Body of pancreas (tissue), 4 donors: Measurements from ENCODE around the gene COL18A1. TPM values are rescaled to one million over a fixed set of nuclear protein-coding genes. Genes with fewer than 3 reads are reported as not detected.
"Not testable (repeated sequence)": the region's sequence is repeated elsewhere in the genome, so short reads cannot be mapped to it uniquely, and the experiment has no call there.

ENCODE experiments used
- ATAC-seq: fragments of 150-250 bp; one replicate; pipeline ENCODE4 v1.9.1; 2016
- DNase-seq, 4 donors: peaks; one replicate each; pipeline ENCODE4 v3.0.0-alpha.2; 2019
- H3K27ac ChIP-seq, 4 donors: fragments of 200-600 bp; sonication (generic); 1 replicate in 3 of 4; 2 replicates in 1 of 4; pipeline versions ENCODE4 v1.5.1 to v1.6.1; 2016 to 2019; ENCODE audit warnings: mild to moderate bottlenecking in 1 of 4, mixed read lengths in 1 of 4, moderate library complexity in 1 of 4
- H3K27me3 ChIP-seq, 2 donors: fragments of 200-600 bp; sonication (generic); one replicate each; pipeline ENCODE4 v1.6.0; 2016; ENCODE audit warnings: mild to moderate bottlenecking in 1 of 2
- H3K36me3 ChIP-seq, 2 donors: fragments of 200-600 bp; sonication (generic); replicated peaks in 1 of 2; 2 replicates each; pipeline ENCODE4 v1.5.1; 2016; ENCODE audit warnings: low read depth in 2 of 2; ENCODE audit not compliant: insufficient read depth in 1 of 2
- H3K4me1 ChIP-seq: fragments of 200-600 bp; sonication (generic); one replicate; pipeline ENCODE4 v1.6.0; 2016
- H3K4me3 ChIP-seq, 2 donors: fragments of 200-600 bp; sonication (generic); 1 replicate in 1 of 2; 2 replicates in 1 of 2; pipeline ENCODE4 v1.5.1; 2016 to 2019
- H3K9me3 ChIP-seq, 3 donors: fragments of 200-600 bp; sonication (generic); 1 replicate in 2 of 3; 2 replicates in 1 of 3; pipeline ENCODE4 v1.5.1; 2016
- CTCF ChIP-seq, 7 experiments: fragments of 450-650 bp in 4 of 7; fragments of 200-600 bp in 3 of 7; sonication (generic) in 3 of 7; IDR thresholded peaks; one replicate each; pipeline ENCODE4 v1.5.1; 2016 to 2019; ENCODE audit warnings: antibody characterized with exemption in 7 of 7
- POLR2A ChIP-seq, 3 donors: fragments of 450-650 bp; IDR thresholded peaks; one replicate each; pipeline ENCODE4 v1.6.1; 2016; ENCODE audit warnings: antibody characterized with exemption in 3 of 3, mild to moderate bottlenecking in 2 of 3
- WGBS, 2 donors: methylation state at CpG; one replicate each; pipeline ENCODE4 v1.1.5; 2017; 5-methylcytosine and 5-hydroxymethylcytosine counted together
- intact Hi-C: fragments of 100-400 bp; cut with DNase I; formaldehyde crosslinking; loops from one replicate; pipeline ENCODE4 v1.15.1; 2023
- total RNA-seq, 2 donors: library from RNA; depleted of rRNA; stranded (reverse); fragments of >200 nt; gene quantifications; one replicate each; pipeline ENCODE4 v1.1.0, GENCODE V29; 2016

COL18A1 gene
- total RNA-seq, 2 donors from 2014 or later = 108 to 284 TPM

- no peaks in the 10 kb centered on the region for H3K27me3 ChIP-seq
Observed at GRCh38 chr21:45502006-45502345, 97.0 kb downstream of the COL18A1 start.

GRCh38 chr21:45502600-45502999 is 97.6 kb downstream of the COL18A1 start:
- H3K4me3 ChIP-seq = no peak overlapping the region
- H3K27me3 ChIP-seq = no peaks in the 10 kb centered on the region
- WGBS, 2 donors = 75 to 84% methylated on average over 10 of the region's 10 CpGs
- no peaks in the 10 kb centered on the region for H3K9me3 ChIP-seq
- DNase-seq (no peak), ATAC-seq (no peak)
- no peak for TF ChIP-seq POLR2A (IDR thresholded peaks at IDR 0.05)
- TF ChIP-seq CTCF (IDR thresholded peaks at IDR 0.05) = no peak
- no peak overlapping the region for H3K27ac ChIP-seq
- H3K36me3 ChIP-seq = no peaks in the 10 kb centered on the region
- no peaks in the 10 kb centered on the region for H3K4me1 ChIP-seq
- intact Hi-C loops = no loop called here

More at GRCh38 chr21:45502006-45502345, 97.0 kb downstream of the COL18A1 start:
- no peaks in the 10 kb centered on the region for H3K9me3 ChIP-seq
- no peak overlapping the region for H3K4me3 ChIP-seq
- no peak overlapping the region for H3K27ac ChIP-seq
- H3K36me3 ChIP-seq = no peaks in the 10 kb centered on the region
- TF ChIP-seq CTCF (IDR thresholded peaks at IDR 0.05) (no peak), POLR2A (IDR thresholded peaks at IDR 0.05) (no peak)
- H3K4me1 ChIP-seq = no peaks in the 10 kb centered on the region
- intact Hi-C loops = no loop called here
- 50 to 66% methylated on average over 6 to 11 of the region's 13 CpGs for WGBS, 2 donors
- peak in 1 of 4 donors; percentile 9 for DNase-seq
- no peak for ATAC-seq

GRCh38 chr21:45503226-45503625 is 98.3 kb downstream of the COL18A1 start:
- ATAC-seq, H3K36me3 ChIP-seq, H3K9me3 ChIP-seq, H3K27ac ChIP-seq, H3K4me1 ChIP-seq, intact Hi-C loops, H3K27me3 ChIP-seq, DNase-seq, H3K4me3 ChIP-seq: not testable (repeated sequence)
- 90 to 92% methylated on average over 3 of the region's 4 CpGs for WGBS, 2 donors

- peak in 1 of 4 donors; percentile 7 for DNase-seq
- Histone ChIP-seq H3K9me3 (no peaks in the 10 kb centered on the region), H3K4me3 (no peak overlapping the region), H3K36me3 (no peaks in the 10 kb centered on the region), H3K27me3 (no peaks in the 10 kb centered on the region), H3K4me1 (no peaks in the 10 kb centered on the region), H3K27ac (no peak overlapping the region)
- ATAC-seq = no peak
- intact Hi-C loops = no loop called here
- no peak for TF ChIP-seq POLR2A (IDR thresholded peaks at IDR 0.05)
- no peak for TF ChIP-seq CTCF (IDR thresholded peaks at IDR 0.05)
- 74 to 83% methylated on average over 9 to 22 of the region's 22 CpGs for WGBS, 2 donors
Observed at GRCh38 chr21:45504021-45504515, 99.1 kb downstream of the COL18A1 start.

- DNase-seq = peak in 1 of 4 donors; percentile 9
- Histone ChIP-seq H3K27me3 (no peaks in the 10 kb centered on the region), H3K4me3 (no peak overlapping the region), H3K4me1 (no peaks in the 10 kb centered on the region), H3K27ac (no peak overlapping the region), H3K36me3 (no peaks in the 10 kb centered on the region), H3K9me3 (no peaks in the 10 kb centered on the region)
- WGBS, 2 donors = 83% methylated on average over 41 of the region's 41 CpGs; no CpG with 5 or more reads in 1 of the 2 donors
- intact Hi-C loops = no loop called here
- no peak for TF ChIP-seq POLR2A (IDR thresholded peaks at IDR 0.05)
- no peak for TF ChIP-seq CTCF (IDR thresholded peaks at IDR 0.05)
- no peak for ATAC-seq
Observed at GRCh38 chr21:45504516-45505415, 99.8 kb downstream of the COL18A1 start.
